Cardiac fibroblast (primary cell): ENCODE data around the gene NOL4L.
"Not testable (repeated sequence)": the region's sequence is repeated elsewhere in the genome, so short reads cannot be mapped to it uniquely, and the experiment has no call there.

Experiments
- DNase-seq, 2 donors: peaks; one replicate each; pipeline versions ENCODE4 v3.0.0 to v3.0.0-alpha.2; 2010; ENCODE audit warnings: low read depth in 2 of 2
- H3K4me3 ChIP-seq, 2 donors: replicated peaks in 1 of 2; 1 replicate in 1 of 2; 2 replicates in 1 of 2; pipeline ENCODE4 v1.5.1; 2011; ENCODE audit warnings: low read depth in 2 of 2, low read length in 2 of 2, mild to moderate bottlenecking in 2 of 2, moderate library complexity in 1 of 2
- CTCF ChIP-seq: IDR thresholded peaks from one replicate; pipeline ENCODE4 v1.5.1; 2011; ENCODE audit warnings: low read depth, mild to moderate bottlenecking, low read length, inconsistent platforms

NOL4L gene

GRCh38 chr20:32597714-32598113 is 12.6 kb upstream of the NOL4L start:
- no peak for DNase-seq
- TF ChIP-seq CTCF, result no peak
- no peak overlapping the region for H3K4me3 ChIP-seq

GRCh38 chr20:32596681-32597252 is 11.6 kb upstream of the NOL4L start:
- DNase-seq, result no peak
- TF ChIP-seq CTCF, result no peak
- H3K4me3 ChIP-seq, result no peak overlapping the region

- DNase-seq, result no peak
- H3K4me3 ChIP-seq, result no peak overlapping the region
- TF ChIP-seq CTCF, result no peak
Observed at GRCh38 chr20:32595143-32595542, 10.0 kb upstream of the NOL4L start.

GRCh38 chr20:32594669-32595068 is 9.5 kb upstream of the NOL4L start:
- DNase-seq, H3K4me3 ChIP-seq: not testable (repeated sequence)

- DNase-seq, result no peak
- H3K4me3 ChIP-seq, result no peak overlapping the region
- no peak for TF ChIP-seq CTCF
Observed at GRCh38 chr20:32594204-32594603, 9.1 kb upstream of the NOL4L start.

- not testable (repeated sequence) for H3K4me3 ChIP-seq, DNase-seq
Observed at GRCh38 chr20:32592616-32593015, 7.5 kb upstream of the NOL4L start.

GRCh38 chr20:32592022-32592421 is 6.9 kb upstream of the NOL4L start:
- no peak for DNase-seq
- TF ChIP-seq CTCF, result no peak
- H3K4me3 ChIP-seq, result no peak overlapping the region

GRCh38 chr20:32589769-32590168 is 4.6 kb upstream of the NOL4L start:
- no peak for DNase-seq
- H3K4me3 ChIP-seq, result no peak overlapping the region
- no peak for TF ChIP-seq CTCF
